Measurements from ENCODE around the gene DTYMK. TPM values are rescaled to one million over a fixed set of nuclear protein-coding genes. Genes with fewer than 3 reads are reported as not detected.

The DTYMK gene
- total and polyA plus RNA-seq, 2 of the 8 experiments (the other 6 are each of a cell fraction or from before 2014, with no cell fraction given): 58.3 to 69.9 TPM

GRCh38 chr2:241729868-241730267 lies 43.3 kb upstream of the DTYMK start (continued):
- TF ChIP-seq, protein P1, sequence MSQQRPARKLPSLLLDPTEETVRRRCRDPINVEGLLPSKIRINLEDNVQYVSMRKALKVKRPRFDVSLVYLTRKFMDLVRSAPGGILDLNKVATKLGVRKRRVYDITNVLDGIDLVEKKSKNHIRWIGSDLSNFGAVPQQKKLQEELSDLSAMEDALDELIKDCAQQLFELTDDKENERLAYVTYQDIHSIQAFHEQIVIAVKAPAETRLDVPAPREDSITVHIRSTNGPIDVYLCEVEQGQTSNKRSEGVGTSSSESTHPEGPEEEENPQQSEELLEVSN (IDR thresholded peaks at IDR 0.05): no peak
- no peak for TF ChIP-seq SP4 (IDR thresholded peaks at IDR 0.05; ENCODE audit: low read length)
- no peak for TF ChIP-seq EGR1 (IDR thresholded peaks at IDR 0.05; ENCODE audit: borderline replicate concordance, low read depth, low read length)
- TF ChIP-seq TEAD4 (IDR thresholded peaks at IDR 0.05; ENCODE audit: low read depth, low read length): no peak
- TF ChIP-seq SRF (IDR thresholded peaks at IDR 0.05; ENCODE audit: low read depth, low read length): no peak
